Measurements from ENCODE around the gene BTAF1.

DNA sequence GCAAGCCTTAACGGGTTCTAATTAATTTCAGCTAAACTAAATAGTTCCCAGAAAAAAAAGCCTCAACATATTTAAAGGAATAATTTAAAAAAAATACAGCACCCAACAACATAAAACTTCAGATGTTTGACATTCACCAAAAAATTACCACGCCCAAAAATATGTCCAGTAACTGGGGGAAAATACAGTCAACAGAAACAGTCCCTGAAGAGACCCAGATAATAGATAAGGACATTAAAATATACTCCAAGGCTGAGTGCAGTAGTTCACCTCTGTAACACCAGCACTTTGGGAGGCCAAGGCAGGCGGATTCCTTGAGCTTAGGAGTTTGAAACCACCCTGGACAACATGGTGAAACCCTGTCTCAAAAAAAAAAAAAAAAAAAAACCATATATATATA, 78.0 kb downstream of the BTAF1 start:
- no peak for TF ChIP-seq CTCF (optimal IDR thresholded peaks at IDR 0.05 in 1 of 3, IDR thresholded peaks at IDR 0.05 in 1 of 3, conservative IDR thresholded peaks at IDR 0.05 in 1 of 3; ENCODE audit: extremely low read depth in 1 of 3, insufficient read depth in 2 of 3, low read length in 3 of 3)
- TF ChIP-seq EZH2 (IDR thresholded peaks at IDR 0.05; ENCODE audit: low read length): no peak

Measured in keratinocyte (primary cell).